Endodermal cell (in vitro differentiated cells): ENCODE measurements around the gene CHIC1. TPM values are rescaled to one million over a fixed set of nuclear protein-coding genes. Genes with fewer than 3 reads are reported as not detected.
"Not testable (repeated sequence)": the region's sequence is repeated elsewhere in the genome, so short reads cannot be mapped to it uniquely, and the experiment has no call there.

Source experiments
- DNase-seq: peaks from one replicate; pipeline ENCODE4 v3.0.0-alpha.2; 2017
- H3K27ac ChIP-seq: 2 replicates; pipeline ENCODE4 v1.5.1; 2013; ENCODE audit warnings: mild to moderate bottlenecking, low read depth, low read length, moderate library complexity
- H3K27me3 ChIP-seq: 2 replicates; pipeline ENCODE4 v1.6.1; 2013; ENCODE audit warnings: mild to moderate bottlenecking, low read length, moderate library complexity; ENCODE audit not compliant: insufficient read depth, control insufficient read depth, poor library complexity, severe bottlenecking
- H3K36me3 ChIP-seq: 2 replicates; pipeline ENCODE4 v1.7.0; 2013; ENCODE audit warnings: mild to moderate bottlenecking, low read length, moderate library complexity; ENCODE audit not compliant: control insufficient read depth, insufficient read depth
- H3K4me1 ChIP-seq: one replicate; pipeline ENCODE4 v1.7.0; 2013; ENCODE audit warnings: low read length; ENCODE audit not compliant: control insufficient read depth, insufficient read depth
- H3K4me3 ChIP-seq: 2 replicates; pipeline ENCODE4 v1.5.1; 2013; ENCODE audit warnings: mild to moderate bottlenecking, low read length, moderate library complexity
- H3K9ac ChIP-seq: 2 replicates; pipeline ENCODE4 v1.6.1; 2013; ENCODE audit warnings: mild to moderate bottlenecking, low read length, moderate library complexity; ENCODE audit not compliant: poor library complexity, severe bottlenecking; ENCODE audit errors: extremely low read depth
- H3K9me3 ChIP-seq: 2 replicates; pipeline ENCODE4 v1.6.1; 2013; ENCODE audit warnings: mild to moderate bottlenecking, low read length, moderate library complexity; ENCODE audit not compliant: control insufficient read depth
- H3K27ac Mint-ChIP-seq: 2 replicates; pipeline ENCODE4 v1.8.0; 2020; ENCODE audit warnings: mixed read lengths
- H3K27me3 Mint-ChIP-seq: 2 replicates; pipeline ENCODE4 v1.8.0; 2021; ENCODE audit warnings: mild to moderate bottlenecking, mixed read lengths; ENCODE audit not compliant: insufficient read depth
- H3K36me3 Mint-ChIP-seq: 2 replicates; pipeline ENCODE4 v1.8.0; 2020; ENCODE audit warnings: low read depth, mixed read lengths
- H3K4me1 Mint-ChIP-seq: 2 replicates; pipeline ENCODE4 v1.8.0; 2020; ENCODE audit warnings: mixed read lengths
- H3K4me3 Mint-ChIP-seq: 2 replicates; pipeline ENCODE4 v1.8.0; 2020; ENCODE audit warnings: mild to moderate bottlenecking, moderate library complexity, mixed read lengths
- H3K9me3 Mint-ChIP-seq: 2 replicates; pipeline ENCODE4 v1.8.0; 2020; ENCODE audit warnings: mild to moderate bottlenecking, mixed read lengths
- CTCF ChIP-seq: fragments of 200-600 bp; sonication (generic); conservative IDR thresholded peaks from 2 replicates; pipeline ENCODE4 v1.5.0; 2021; ENCODE audit warnings: antibody characterized with exemption, mild to moderate bottlenecking
- WGBS, 2 experiments: methylation state at CpG; one replicate each; pipeline versions ENCODE4 v1.1.5 to v1.1.7; 2013; ENCODE audit warnings: missing lambda C conversion rate in 2 of 2, mixed read lengths in 1 of 2; ENCODE audit not compliant: insufficient coverage in 1 of 2, insufficient read length in 1 of 2; 5-methylcytosine and 5-hydroxymethylcytosine counted together
- total RNA-seq, 2 donors: library from RNA; stranded (reverse); fragmentation: NEBNext Ultra II Directional in 1 of 2; extraction: Animal tissue kit (Norgen Biotek cat#: 25700) in 1 of 2; gene quantifications; 2 replicates in 1 of 2; 3 replicates in 1 of 2; pipeline ENCODE4 v1.2.1, GENCODE V29; 2021

Gene CHIC1
- total RNA-seq, 2 donors from 2014 or later: 6.1 to 7.4 TPM

GRCh38 chrX:73681408-73681807 lies 118.4 kb downstream of the CHIC1 start:
- Histone ChIP-seq H3K36me3 (no peaks in the 10 kb centered on the region), H3K9me3 (peaks cover 7% of the 10 kb centered on the region), H3K4me1 (no peaks in the 10 kb centered on the region), H3K27me3 (no peaks in the 10 kb centered on the region), H3K9ac (no peak overlapping the region), H3K27ac (no peak overlapping the region), H3K4me3 (no peak overlapping the region)
- peaks cover 2% of the 10 kb centered on the region for H3K4me1 Mint-ChIP-seq
- H3K27me3 Mint-ChIP-seq: no peaks in the 10 kb centered on the region
- H3K27ac Mint-ChIP-seq: no peak overlapping the region
- DNase-seq: no peak
- TF ChIP-seq CTCF: no peak
- H3K4me3 Mint-ChIP-seq: no peak overlapping the region
- H3K36me3 Mint-ChIP-seq: peaks cover 9% of the 10 kb centered on the region
- H3K9me3 Mint-ChIP-seq: peaks cover 20% of the 10 kb centered on the region

- peaks cover 17% of the 10 kb centered on the region for H3K36me3 Mint-ChIP-seq
- DNase-seq: no peak
- H3K4me1 Mint-ChIP-seq: peaks cover 2% of the 10 kb centered on the region
- H3K4me1 ChIP-seq: no peaks in the 10 kb centered on the region
- H3K9me3 ChIP-seq: peaks cover 10% of the 10 kb centered on the region
- H3K4me3 Mint-ChIP-seq: no peak overlapping the region
- no peak overlapping the region for H3K4me3 ChIP-seq
- no peak overlapping the region for H3K27ac ChIP-seq
- TF ChIP-seq CTCF: no peak
- H3K27ac Mint-ChIP-seq: no peak overlapping the region
- no peaks in the 10 kb centered on the region for H3K27me3 ChIP-seq
- no peak overlapping the region for H3K9ac ChIP-seq
- H3K36me3 ChIP-seq: no peaks in the 10 kb centered on the region
- WGBS, 2 experiments: 92% methylated on average over 2 of the region's 3 CpGs; no CpG with 5 or more reads in 1 of the 2 experiments
- H3K27me3 Mint-ChIP-seq: no peaks in the 10 kb centered on the region
- peaks cover 4% of the 10 kb centered on the region for H3K9me3 Mint-ChIP-seq
These were observed 120.4 kb downstream of the CHIC1 start for GRCh38 chrX:73683236-73683859.

GRCh38 chrX:73707014-73707413 lies 144.0 kb downstream of the CHIC1 start:
- H3K4me1 Mint-ChIP-seq, H3K4me1 ChIP-seq, DNase-seq, H3K27me3 ChIP-seq, H3K9ac ChIP-seq, H3K27me3 Mint-ChIP-seq, H3K27ac ChIP-seq, H3K4me3 Mint-ChIP-seq, H3K27ac Mint-ChIP-seq, H3K4me3 ChIP-seq, H3K9me3 ChIP-seq, H3K36me3 Mint-ChIP-seq, H3K36me3 ChIP-seq: not testable (repeated sequence)
- peaks cover 43% of the 10 kb centered on the region for H3K9me3 Mint-ChIP-seq
- 73% methylated on average over 1 of the region's 1 CpG; no CpG with 5 or more reads in 1 of the 2 experiments for WGBS, 2 experiments

GRCh38 chrX:73728602-73729001 lies 165.6 kb downstream of the CHIC1 start:
- Mint-ChIP-seq H3K36me3 (no peaks in the 10 kb centered on the region), H3K4me1 (peaks cover 3% of the 10 kb centered on the region), H3K9me3 (peaks cover 24% of the 10 kb centered on the region), H3K4me3 (no peak overlapping the region), H3K27me3 (no peaks in the 10 kb centered on the region), H3K27ac (no peak overlapping the region)
- Histone ChIP-seq H3K4me3 (no peak overlapping the region), H3K9me3 (no peaks in the 10 kb centered on the region), H3K27ac (peak overlapping the region; percentile 24), H3K27me3 (no peaks in the 10 kb centered on the region), H3K36me3 (no peaks in the 10 kb centered on the region), H3K4me1 (no peaks in the 10 kb centered on the region), H3K9ac (no peak overlapping the region)
- TF ChIP-seq CTCF: no peak
- DNase-seq: no peak
- WGBS, 2 experiments: 33 to 87% methylated on average over 1 to 2 of the region's 2 CpGs
